Ovary (tissue), 10 donors: Measurements from ENCODE around the gene PLIN4. TPM values are rescaled to one million over a fixed set of nuclear protein-coding genes. Genes with fewer than 3 reads are reported as not detected.
"Not testable (repeated sequence)": the region's sequence is repeated elsewhere in the genome, so short reads cannot be mapped to it uniquely, and the experiment has no call there.

Source experiments
- DNase-seq, 5 donors: peaks; one replicate each; pipeline ENCODE4 v3.0.0-alpha.2; 2019 to 2020
- H3K27ac ChIP-seq, 2 donors: fragments of 200-600 bp; one replicate each; pipeline versions ENCODE4 v1.5.1 to v1.8.0; 2019 to 2022
- H3K27me3 ChIP-seq: fragments of 200-600 bp; one replicate; pipeline ENCODE4 v1.8.0; 2022
- H3K36me3 ChIP-seq: fragments of 200-600 bp; sonication (generic); one replicate; pipeline ENCODE4 v1.5.1; 2019
- H3K4me1 ChIP-seq: one replicate; pipeline ENCODE4 v1.8.1; 2013; ENCODE audit warnings: mild to moderate bottlenecking, moderate library complexity; ENCODE audit not compliant: insufficient read depth
- H3K4me3 ChIP-seq: fragments of 200-600 bp; sonication (generic); one replicate; pipeline ENCODE4 v1.5.1; 2017
- H3K9me3 ChIP-seq, 2 donors: fragments of 200-600 bp in 1 of 2; sonication (generic) in 1 of 2; one replicate each; pipeline versions ENCODE4 v1.5.1 to v1.8.1; 2013 to 2019; ENCODE audit warnings: mild to moderate bottlenecking in 1 of 2, moderate library complexity in 1 of 2
- EP300 ChIP-seq: sonication (generic); formaldehyde crosslinking; IDR thresholded peaks from one replicate; pipeline ENCODE4 v1.6.1; 2017; ENCODE audit warnings: antibody characterized with exemption
- POLR2A ChIP-seq: fragments of 450-650 bp; IDR thresholded peaks from one replicate; pipeline ENCODE4 v1.6.1; 2017; ENCODE audit warnings: antibody characterized with exemption, mild to moderate bottlenecking, moderate library complexity
- WGBS, 3 donors: extraction: QIAGEN DNeasy Blood & Tissue Kit in 1 of 3; methylation state at CpG; one replicate each; pipeline versions ENCODE4 v1.1.5 to v1.1.7; 2013 to 2017; 5-methylcytosine and 5-hydroxymethylcytosine counted together
- intact Hi-C, 4 donors: fragments of 100-400 bp; cut with DNase I; formaldehyde crosslinking; loops; one replicate each; pipeline versions ENCODE4 v1.11.0 to v1.15.1; 2022 to 2023
- long read RNA-seq, 3 donors: library from polyadenylated mRNA in 2 of 3; unstranded in 2 of 3; transcript quantifications; one replicate each; pipeline ENCODE4 v2.0.0 and lab custom pipeline, GENCODE V29; 2021 to 2026
- polyA plus RNA-seq, 2 donors: library from polyadenylated mRNA; stranded (reverse); fragments of 200-250 nt in 1 of 2; fragments of 350-450 nt in 1 of 2; fragmentation: Illumina TruSeq in 1 of 2; extraction: RNeasy Lipid Tissue Mini Kit (QIAGEN cat#74804) in 1 of 2; gene quantifications; one replicate each; pipeline ENCODE4 v1.2.3, GENCODE V29; 2013 to 2014
- total RNA-seq, 7 donors: library from RNA; depleted of rRNA in 2 of 7; stranded (reverse); fragments of >200 nt in 2 of 7; fragmentation: NEBNext Ultra II Directional in 3 of 7; extraction: Animal tissue kit (Norgen Biotek cat#: 25700) in 3 of 7; gene quantifications; one replicate each; pipeline versions ENCODE4 v1.1.0 to v1.2.4, GENCODE V29; 2016 to 2023
- TF ChIP-seq, protein P1 (sequence below), 3 donors: fragments of 450-650 bp in 2 of 3; fragments of 200-600 bp in 1 of 3; IDR thresholded peaks; one replicate each; pipeline versions ENCODE4 v1.5.1 to v1.8.0; 2016 to 2022; ENCODE audit warnings: antibody characterized with exemption in 3 of 3, mild to moderate bottlenecking in 1 of 3
- donor health status: DM: no; HTN: no; CAD: no; lungs with moderate emphysema.
- donor health status: DM: no; HTN: no; CAD: no.
- donor health status: Bipolar disorder and iron deficiency.
- donor health status: DM: yes; HTN: yes; CAD: no.
- donor health status: DM: no; HTN: no; CAD: no.
- donor health status: DM: yes; HTN: yes; CAD: no.

PLIN4 gene, protein sequence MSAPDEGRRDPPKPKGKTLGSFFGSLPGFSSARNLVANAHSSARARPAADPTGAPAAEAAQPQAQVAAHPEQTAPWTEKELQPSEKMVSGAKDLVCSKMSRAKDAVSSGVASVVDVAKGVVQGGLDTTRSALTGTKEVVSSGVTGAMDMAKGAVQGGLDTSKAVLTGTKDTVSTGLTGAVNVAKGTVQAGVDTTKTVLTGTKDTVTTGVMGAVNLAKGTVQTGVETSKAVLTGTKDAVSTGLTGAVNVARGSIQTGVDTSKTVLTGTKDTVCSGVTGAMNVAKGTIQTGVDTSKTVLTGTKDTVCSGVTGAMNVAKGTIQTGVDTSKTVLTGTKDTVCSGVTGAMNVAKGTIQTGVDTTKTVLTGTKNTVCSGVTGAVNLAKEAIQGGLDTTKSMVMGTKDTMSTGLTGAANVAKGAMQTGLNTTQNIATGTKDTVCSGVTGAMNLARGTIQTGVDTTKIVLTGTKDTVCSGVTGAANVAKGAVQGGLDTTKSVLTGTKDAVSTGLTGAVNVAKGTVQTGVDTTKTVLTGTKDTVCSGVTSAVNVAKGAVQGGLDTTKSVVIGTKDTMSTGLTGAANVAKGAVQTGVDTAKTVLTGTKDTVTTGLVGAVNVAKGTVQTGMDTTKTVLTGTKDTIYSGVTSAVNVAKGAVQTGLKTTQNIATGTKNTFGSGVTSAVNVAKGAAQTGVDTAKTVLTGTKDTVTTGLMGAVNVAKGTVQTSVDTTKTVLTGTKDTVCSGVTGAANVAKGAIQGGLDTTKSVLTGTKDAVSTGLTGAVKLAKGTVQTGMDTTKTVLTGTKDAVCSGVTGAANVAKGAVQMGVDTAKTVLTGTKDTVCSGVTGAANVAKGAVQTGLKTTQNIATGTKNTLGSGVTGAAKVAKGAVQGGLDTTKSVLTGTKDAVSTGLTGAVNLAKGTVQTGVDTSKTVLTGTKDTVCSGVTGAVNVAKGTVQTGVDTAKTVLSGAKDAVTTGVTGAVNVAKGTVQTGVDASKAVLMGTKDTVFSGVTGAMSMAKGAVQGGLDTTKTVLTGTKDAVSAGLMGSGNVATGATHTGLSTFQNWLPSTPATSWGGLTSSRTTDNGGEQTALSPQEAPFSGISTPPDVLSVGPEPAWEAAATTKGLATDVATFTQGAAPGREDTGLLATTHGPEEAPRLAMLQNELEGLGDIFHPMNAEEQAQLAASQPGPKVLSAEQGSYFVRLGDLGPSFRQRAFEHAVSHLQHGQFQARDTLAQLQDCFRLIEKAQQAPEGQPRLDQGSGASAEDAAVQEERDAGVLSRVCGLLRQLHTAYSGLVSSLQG (N-terminal part only)
- total RNA-seq (10 to 100 TPM in 5 of 7 donors, 1 to 10 TPM in 2; 3.7 to 55.1 (median 23.6) TPM), polyA plus RNA-seq (1 to 10 TPM; 1.6 to 9.6 TPM)
- long read RNA-seq, donor 1, partial matches to known transcripts = 73 of 75 reads
- long read RNA-seq, donor 1, other reads (novel, unspliced or antisense) = 2 of 75 reads
- long read RNA-seq, donor 2 = 0 reads
- long read RNA-seq, donor 3, full-length matches to known transcripts = 6 of 115 reads
- long read RNA-seq, donor 3, partial matches to known transcripts = 32 of 115 reads
- long read RNA-seq, donor 3, other reads (novel, unspliced or antisense) = 77 of 115 reads

DNA sequence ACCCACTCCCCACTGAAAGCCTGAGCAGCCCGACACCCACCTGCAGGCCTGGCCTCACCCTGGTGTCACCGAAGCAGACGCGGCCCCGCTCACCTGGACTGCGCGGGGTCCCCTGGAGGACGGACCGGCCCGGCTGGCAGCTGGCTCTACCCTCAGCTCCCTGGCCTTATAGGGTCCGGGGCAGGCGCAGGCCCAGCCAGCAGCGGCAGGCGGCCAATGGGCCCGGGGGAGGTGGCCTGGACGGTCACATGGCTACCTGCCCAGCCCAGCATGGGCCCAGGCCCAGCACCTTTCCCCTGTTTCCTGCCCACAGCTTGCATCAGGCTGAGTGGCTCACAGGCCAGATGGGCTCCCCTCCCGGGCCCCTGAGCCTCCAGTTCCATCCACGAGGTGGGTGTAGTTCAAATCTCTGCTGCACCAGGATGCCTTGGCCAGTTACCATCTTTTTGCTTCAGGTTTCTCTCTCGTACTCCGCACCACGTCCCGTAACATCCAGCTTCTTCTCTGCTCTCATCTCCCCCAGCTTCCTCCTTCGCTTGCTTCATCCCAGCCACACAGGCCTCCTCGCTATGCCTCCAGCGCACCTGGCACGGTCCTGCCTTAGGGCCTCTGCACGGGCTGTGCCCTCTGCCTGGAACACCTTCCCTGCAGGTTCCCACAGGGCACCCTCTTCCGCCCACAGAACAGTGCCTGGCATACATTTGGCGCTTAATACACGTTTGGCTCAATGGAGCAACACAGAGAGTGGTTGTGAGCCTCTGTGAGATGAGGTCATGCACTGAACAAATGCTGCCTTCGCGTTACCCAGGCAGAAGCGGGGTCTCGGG is at the start of gene PLIN4:
PLIN4 (minus strand) TSS at position 142 of the 827 bp plus-strand sequence. CDS start 214 bp downstream, outside the sequence.
- intact Hi-C loops = no loop called here
- WGBS, 3 donors = 23 to 25% (median 23%) methylated on average over 34 of the region's 34 CpGs
- H3K4me1 ChIP-seq = peaks cover 24% of the 10 kb centered on the region

DNA sequence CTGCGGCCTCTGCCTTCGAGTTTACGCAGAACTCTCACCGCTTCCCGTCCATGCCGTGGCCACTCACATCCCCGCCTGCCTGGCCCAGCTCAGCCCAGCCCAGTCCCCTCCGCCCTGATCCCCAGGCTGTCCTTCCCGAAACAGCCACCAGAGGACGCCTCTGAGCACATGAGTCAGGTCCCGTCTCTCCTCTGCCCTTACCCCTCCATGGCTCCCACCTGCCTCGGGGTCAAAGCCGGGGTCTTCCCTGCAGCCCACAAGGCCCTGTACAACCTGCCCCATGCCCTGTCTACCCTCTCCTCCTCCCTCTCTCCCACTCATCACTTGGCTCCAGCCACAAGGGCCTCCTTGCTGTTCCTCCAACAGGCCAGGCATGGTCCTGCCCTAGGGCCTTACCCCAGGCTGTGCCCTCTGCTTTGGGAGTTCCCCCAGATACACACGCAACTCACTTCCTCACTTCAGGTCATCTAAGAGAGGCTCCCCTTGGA is 49.3 kb upstream of the PLIN4 start:
- no peaks in the 10 kb centered on the region for H3K4me1 ChIP-seq
- no peaks in the 10 kb centered on the region for H3K36me3 ChIP-seq
- TF ChIP-seq, protein P1, sequence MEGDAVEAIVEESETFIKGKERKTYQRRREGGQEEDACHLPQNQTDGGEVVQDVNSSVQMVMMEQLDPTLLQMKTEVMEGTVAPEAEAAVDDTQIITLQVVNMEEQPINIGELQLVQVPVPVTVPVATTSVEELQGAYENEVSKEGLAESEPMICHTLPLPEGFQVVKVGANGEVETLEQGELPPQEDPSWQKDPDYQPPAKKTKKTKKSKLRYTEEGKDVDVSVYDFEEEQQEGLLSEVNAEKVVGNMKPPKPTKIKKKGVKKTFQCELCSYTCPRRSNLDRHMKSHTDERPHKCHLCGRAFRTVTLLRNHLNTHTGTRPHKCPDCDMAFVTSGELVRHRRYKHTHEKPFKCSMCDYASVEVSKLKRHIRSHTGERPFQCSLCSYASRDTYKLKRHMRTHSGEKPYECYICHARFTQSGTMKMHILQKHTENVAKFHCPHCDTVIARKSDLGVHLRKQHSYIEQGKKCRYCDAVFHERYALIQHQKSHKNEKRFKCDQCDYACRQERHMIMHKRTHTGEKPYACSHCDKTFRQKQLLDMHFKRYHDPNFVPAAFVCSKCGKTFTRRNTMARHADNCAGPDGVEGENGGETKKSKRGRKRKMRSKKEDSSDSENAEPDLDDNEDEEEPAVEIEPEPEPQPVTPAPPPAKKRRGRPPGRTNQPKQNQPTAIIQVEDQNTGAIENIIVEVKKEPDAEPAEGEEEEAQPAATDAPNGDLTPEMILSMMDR (IDR thresholded peaks at IDR 0.05) = peak in 2 of 3 donors; percentile 28 to 38
- no peak for TF ChIP-seq EP300
- TF ChIP-seq POLR2A = no peak
- no peaks in the 10 kb centered on the region for H3K27me3 ChIP-seq
- DNase-seq = peak in 3 of 5 donors; percentile 53 to 70 (median 62)
- H3K27ac ChIP-seq = no peak overlapping the region
- no peaks in the 10 kb centered on the region for H3K9me3 ChIP-seq
- intact Hi-C loops = no loop called here
- WGBS, 3 donors = 36 to 52% (median 44%) methylated on average over 14 of the region's 14 CpGs
- H3K4me3 ChIP-seq = no peak overlapping the region

More for the DNA sequence above, at the start of gene PLIN4:
- TF ChIP-seq EP300 = no peak
- TF ChIP-seq, protein P1 (IDR thresholded peaks at IDR 0.05) = peak in 2 of 3 donors; percentile 12 to 20
- no peaks in the 10 kb centered on the region for H3K27me3 ChIP-seq
- peak within 1 kb of the TSS; percentile 31 for H3K4me3 ChIP-seq
- H3K27ac ChIP-seq = peak within 1 kb of the TSS; percentile 29 to 79
- peak; percentile 92 to 96 (median 94) for DNase-seq
- H3K36me3 ChIP-seq = no peaks in the 10 kb centered on the region
- no peaks in the 10 kb centered on the region for H3K9me3 ChIP-seq

DNA sequence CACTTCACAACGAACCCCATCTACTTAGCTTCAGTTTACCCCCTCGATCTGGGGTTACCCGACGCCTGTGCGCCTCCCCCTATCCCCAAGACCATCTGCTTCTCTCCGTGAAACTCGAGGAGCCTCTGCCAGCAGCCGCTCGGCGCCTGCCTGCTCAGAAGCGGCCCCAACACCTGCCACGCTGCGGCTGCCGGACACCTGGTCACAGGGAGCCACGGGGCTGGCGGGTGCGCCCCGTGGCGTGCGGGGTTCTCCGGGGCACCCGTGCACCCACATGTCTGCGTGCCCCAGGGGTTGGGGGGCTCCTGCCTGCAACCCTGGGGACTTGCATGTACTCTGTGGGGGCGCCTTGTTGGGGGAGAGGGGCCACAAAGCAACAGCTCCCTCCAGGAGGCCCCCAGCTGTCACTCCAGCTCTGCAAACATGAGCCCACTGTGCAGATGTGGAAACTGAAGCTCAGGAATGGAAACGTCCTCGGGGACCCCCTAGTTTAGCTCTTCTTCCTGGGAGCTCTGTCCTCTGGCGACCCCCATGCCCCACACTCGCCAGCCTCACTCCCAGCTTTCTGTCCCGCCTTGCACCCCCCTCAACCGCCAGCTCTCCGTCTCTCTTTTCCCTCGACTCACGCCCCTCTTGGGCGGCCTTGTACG is 48.2 kb upstream of the PLIN4 start:
- no peaks in the 10 kb centered on the region for H3K9me3 ChIP-seq
- WGBS, 3 donors = 75 to 84% (median 80%) methylated on average over 32 to 35 of the region's 35 CpGs
- no peaks in the 10 kb centered on the region for H3K4me1 ChIP-seq
- H3K27ac ChIP-seq = no peak overlapping the region
- no peaks in the 10 kb centered on the region for H3K36me3 ChIP-seq
- intact Hi-C loops = no loop called here
- TF ChIP-seq POLR2A (no peak), EP300 (no peak)
- TF ChIP-seq, protein P1 (IDR thresholded peaks at IDR 0.05) = no peak
- no peak overlapping the region for H3K4me3 ChIP-seq
- no peaks in the 10 kb centered on the region for H3K27me3 ChIP-seq
- DNase-seq = no peak

DNA sequence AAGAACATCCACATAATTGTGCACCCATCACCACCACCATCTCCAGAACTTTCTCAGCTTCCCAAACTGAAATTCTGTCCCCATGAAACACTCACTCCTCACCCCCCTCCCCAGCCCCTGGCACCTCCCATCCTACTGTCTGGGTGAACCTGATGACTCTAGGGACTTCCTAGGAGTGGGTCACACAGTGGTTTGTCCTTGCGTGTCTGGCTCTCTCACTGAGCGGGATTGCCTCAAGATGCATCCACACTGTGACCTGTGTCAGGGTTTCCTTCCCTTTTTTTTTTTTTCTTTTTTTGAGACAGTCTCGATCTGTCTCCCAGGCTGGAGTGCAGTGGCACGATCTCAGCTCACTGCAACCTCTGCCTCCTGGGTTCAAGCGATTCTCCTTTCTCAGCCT is 45.3 kb upstream of the PLIN4 start:
- WGBS, 3 donors = 74 to 90% (median 84%) methylated on average over 5 of the region's 5 CpGs
- intact Hi-C loops, H3K4me3 ChIP-seq, H3K27ac ChIP-seq, H3K27me3 ChIP-seq, H3K4me1 ChIP-seq, H3K9me3 ChIP-seq, H3K36me3 ChIP-seq, DNase-seq: not testable (repeated sequence)

- WGBS, 3 donors = 87 to 89% (median 88%) methylated on average over 7 of the region's 7 CpGs
- H3K4me1 ChIP-seq, H3K36me3 ChIP-seq, H3K27me3 ChIP-seq, DNase-seq, H3K4me3 ChIP-seq, H3K27ac ChIP-seq, intact Hi-C loops, H3K9me3 ChIP-seq: not testable (repeated sequence)
Measured at GRCh38 chr19:4562085-4562484, 43.8 kb upstream of the PLIN4 start.
